Esophagus muscularis mucosa (tissue), 4 donors: ENCODE data around the gene TRIM41.
"Not testable (repeated sequence)": the region's sequence is repeated elsewhere in the genome, so short reads cannot be mapped to it uniquely, and the experiment has no call there.

Experiments
- EP300 ChIP-seq: sonication (generic); formaldehyde crosslinking; IDR thresholded peaks from one replicate; pipeline ENCODE4 v1.6.1; 2017; ENCODE audit warnings: antibody characterized with exemption
- POLR2A ChIP-seq: fragments of 450-650 bp; IDR thresholded peaks from one replicate; pipeline ENCODE4 v1.6.1; 2017; ENCODE audit warnings: antibody characterized with exemption, moderate library complexity, mild to moderate bottlenecking, low read depth
- POLR2AphosphoS5 ChIP-seq, 2 donors: sonication (generic); formaldehyde crosslinking; IDR thresholded peaks; one replicate each; pipeline ENCODE4 v1.6.1; 2017; ENCODE audit warnings: antibody characterized with exemption in 2 of 2
- TF ChIP-seq, protein P1 (sequence below), 3 experiments: fragments of 200-600 bp in 2 of 3; fragments of 450-650 bp in 1 of 3; sonication (generic) in 2 of 3; IDR thresholded peaks; one replicate each; pipeline ENCODE4 v1.5.1; 2017 to 2019; ENCODE audit warnings: antibody characterized with exemption in 3 of 3, mild to moderate bottlenecking in 2 of 3, moderate library complexity in 1 of 3

DNA sequence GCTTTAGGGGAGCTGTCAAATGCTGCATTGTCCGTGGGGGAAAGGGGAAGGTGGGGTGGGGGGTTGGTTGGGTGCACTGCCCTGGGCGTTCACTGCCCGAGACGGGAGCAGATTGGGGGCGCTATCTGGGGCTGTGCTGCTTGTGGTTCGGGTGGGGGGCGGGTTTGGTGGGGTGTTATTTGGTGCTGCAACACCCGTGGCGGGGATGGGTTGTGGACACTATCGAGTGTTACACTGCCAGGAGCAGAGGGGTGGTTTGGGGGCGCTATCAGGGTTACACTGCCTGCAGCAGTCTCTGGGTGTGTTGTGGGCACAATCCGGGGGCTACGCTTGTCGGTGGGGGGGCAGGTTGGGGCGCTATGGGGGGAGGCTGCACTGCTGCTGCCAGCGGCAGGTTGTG lies 59.3 kb downstream of the TRIM41 start:
- TF ChIP-seq, protein P1, sequence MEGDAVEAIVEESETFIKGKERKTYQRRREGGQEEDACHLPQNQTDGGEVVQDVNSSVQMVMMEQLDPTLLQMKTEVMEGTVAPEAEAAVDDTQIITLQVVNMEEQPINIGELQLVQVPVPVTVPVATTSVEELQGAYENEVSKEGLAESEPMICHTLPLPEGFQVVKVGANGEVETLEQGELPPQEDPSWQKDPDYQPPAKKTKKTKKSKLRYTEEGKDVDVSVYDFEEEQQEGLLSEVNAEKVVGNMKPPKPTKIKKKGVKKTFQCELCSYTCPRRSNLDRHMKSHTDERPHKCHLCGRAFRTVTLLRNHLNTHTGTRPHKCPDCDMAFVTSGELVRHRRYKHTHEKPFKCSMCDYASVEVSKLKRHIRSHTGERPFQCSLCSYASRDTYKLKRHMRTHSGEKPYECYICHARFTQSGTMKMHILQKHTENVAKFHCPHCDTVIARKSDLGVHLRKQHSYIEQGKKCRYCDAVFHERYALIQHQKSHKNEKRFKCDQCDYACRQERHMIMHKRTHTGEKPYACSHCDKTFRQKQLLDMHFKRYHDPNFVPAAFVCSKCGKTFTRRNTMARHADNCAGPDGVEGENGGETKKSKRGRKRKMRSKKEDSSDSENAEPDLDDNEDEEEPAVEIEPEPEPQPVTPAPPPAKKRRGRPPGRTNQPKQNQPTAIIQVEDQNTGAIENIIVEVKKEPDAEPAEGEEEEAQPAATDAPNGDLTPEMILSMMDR (IDR thresholded peaks at IDR 0.05) = not testable (repeated sequence)
- TF ChIP-seq POLR2A; EP300; POLR2AphosphoS5 (IDR thresholded peaks at IDR 0.05): not testable (repeated sequence)
